Stimulated activated CD8-positive, alpha-beta memory T cell treated with anti-CD3 and anti-CD28 coated beads, Interleukin-12 subunit alpha, Interleukin-12 subunit beta, amount 100 ng/mL, for 24 hours (primary cell): ENCODE measurements around the gene FAM229A.

Experiments used
- DNase-seq: peaks from one replicate; pipeline ENCODE4 v3.0.0-alpha.2; 2020; ENCODE audit errors: extremely low read depth

Gene FAM229A

GRCh38 chr1:32349211-32349708 lies 13.0 kb downstream of the FAM229A start:
- no peak for DNase-seq

GRCh38 chr1:32346532-32347157 lies 15.6 kb downstream of the FAM229A start:
- DNase-seq: no peak

GRCh38 chr1:32345289-32345827 lies 16.9 kb downstream of the FAM229A start:
- DNase-seq: no peak

- DNase-seq: no peak
These were observed 19.6 kb downstream of the FAM229A start for GRCh38 chr1:32342704-32343103.

- DNase-seq: no peak
These were observed 20.3 kb downstream of the FAM229A start for GRCh38 chr1:32341971-32342370.

- no peak for DNase-seq
These were observed 21.0 kb downstream of the FAM229A start for GRCh38 chr1:32341186-32341757.

GRCh38 chr1:32339363-32339978 lies 22.8 kb downstream of the FAM229A start:
- DNase-seq: no peak

GRCh38 chr1:32338637-32339145 lies 23.6 kb downstream of the FAM229A start:
- no peak for DNase-seq

- no peak for DNase-seq
These were observed 24.2 kb downstream of the FAM229A start for GRCh38 chr1:32337855-32338636.

GRCh38 chr1:32336963-32337675 lies 25.2 kb downstream of the FAM229A start:
- no peak for DNase-seq

GRCh38 chr1:32336591-32336932 lies 25.7 kb downstream of the FAM229A start:
- DNase-seq: no peak

- peak; percentile 53 for DNase-seq
These were observed 26.3 kb downstream of the FAM229A start, which contains the start of gene MARCKSL1 for GRCh38 chr1:32335790-32336590. TSS of gene MARCKSL1 (minus strand) at chr1:32336233. CDS start at chr1:32336033, 200 bp downstream.

- no peak for DNase-seq
These were observed 26.8 kb downstream of the FAM229A start for GRCh38 chr1:32335535-32335789.

GRCh38 chr1:32334864-32335534 lies 27.3 kb downstream of the FAM229A start:
- DNase-seq: no peak

- DNase-seq: no peak
These were observed 27.9 kb downstream of the FAM229A start for GRCh38 chr1:32334274-32334861.

GRCh38 chr1:32333251-32333963 lies 28.9 kb downstream of the FAM229A start:
- no peak for DNase-seq

GRCh38 chr1:32332290-32333079 lies 29.8 kb downstream of the FAM229A start:
- DNase-seq: no peak

- DNase-seq: no peak
These were observed 30.7 kb downstream of the FAM229A start for GRCh38 chr1:32331549-32331948.
